ENCODE data around the gene TJP2. TPM values are rescaled to one million over a fixed set of nuclear protein-coding genes. Genes with fewer than 3 reads are reported as not detected.

Gene TJP2
- total and polyA plus RNA-seq, 10 of the 15 experiments (the other 5 are each of a cell fraction or from before 2014, with no cell fraction given) = 6.4 to 59.9 (median 29.7) TPM

- TF ChIP-seq RELB (IDR thresholded peaks at IDR 0.05; ENCODE audit: low read depth) (no peak), RCOR1 (conservative IDR thresholded peaks at IDR 0.05; ENCODE audit: low read depth, low read length) (no peak), RUNX3 (IDR thresholded peaks at IDR 0.05; ENCODE audit: low read length) (no peak), MAX (IDR thresholded peaks at IDR 0.05; ENCODE audit: low read depth, low read length) (no peak), NR2C2 (IDR thresholded peaks at IDR 0.05; ENCODE audit: borderline replicate concordance, control insufficient read depth, insufficient read length, low read depth) (no peak), SMAD1 (IDR thresholded peaks at IDR 0.05; ENCODE audit: low read depth, partially characterized antibody) (no peak), MYB (IDR thresholded peaks at IDR 0.05; ENCODE audit: borderline replicate concordance, low read depth, low read length) (no peak), MLLT1 (IDR thresholded peaks at IDR 0.05) (no peak), PBX3 (IDR thresholded peaks at IDR 0.05; ENCODE audit: insufficient replicate concordance, low read depth, low read length) (no peak)
Observed at GRCh38 chr9:69283003-69283402, 108.9 kb downstream of the TJP2 start (continued).

All from GM12878 (cell line).